ENCODE data around the gene CCNL2. TPM values are rescaled to one million over a fixed set of nuclear protein-coding genes. Genes with fewer than 3 reads are reported as not detected.

The CCNL2 gene
- total RNA-seq, 4 donors from 2014 or later = 31.6 to 248 (median 127) TPM

- TF ChIP-seq POLR2A (IDR thresholded peaks at IDR 0.05) (no peak), POLR2AphosphoS5 (IDR thresholded peaks at IDR 0.05) (no peak), EP300 (IDR thresholded peaks at IDR 0.05) (no peak), CTCF (IDR thresholded peaks at IDR 0.05) (no peak)
- H3K27ac ChIP-seq = no peak overlapping the region
- H3K36me3 ChIP-seq = no peaks in the 10 kb centered on the region
- WGBS, 2 donors (ENCODE audit: low coverage in 1 of 2) = 95% methylated on average over 4 of the region's 14 CpGs; no CpG with 5 or more reads in 1 of the 2 donors
- H3K9me3 ChIP-seq = no peaks in the 10 kb centered on the region
- no peak overlapping the region for H3K4me3 ChIP-seq
- no peak for ATAC-seq
- H3K4me1 ChIP-seq = peaks cover 0 to 31% (median 6%) of the 10 kb centered on the region in 3 donors
- peaks cover 4% of the 10 kb centered on the region for H3K27me3 ChIP-seq
Observed at GRCh38 chr1:1364266-1364665, 34.9 kb downstream of the CCNL2 start.

GRCh38 chr1:1361982-1362423 lies 37.1 kb downstream of the CCNL2 start:
- no peak overlapping the region for H3K4me3 ChIP-seq
- peak; percentile 46 for ATAC-seq
- peaks cover 26% of the 10 kb centered on the region for H3K27me3 ChIP-seq
- H3K27ac ChIP-seq = peak overlapping the region in 3 of 4 donors; percentile 40 to 87 (median 72)
- no peaks in the 10 kb centered on the region for H3K36me3 ChIP-seq
- H3K4me1 ChIP-seq = peaks cover 0 to 51% (median 6%) of the 10 kb centered on the region in 3 donors
- no peaks in the 10 kb centered on the region for H3K9me3 ChIP-seq
- TF ChIP-seq POLR2AphosphoS5 (IDR thresholded peaks at IDR 0.05) (no peak), CTCF (IDR thresholded peaks at IDR 0.05) (peak in 1 of 4 experiments; percentile 22)
- WGBS, 2 donors (ENCODE audit: low coverage in 1 of 2) = 20 to 25% methylated on average over 2 to 6 of the region's 13 CpGs

GRCh38 chr1:1361233-1361981 lies 37.7 kb downstream of the CCNL2 start:
- no peaks in the 10 kb centered on the region for H3K9me3 ChIP-seq
- peak overlapping the region in 3 of 4 donors; percentile 40 to 87 (median 72) for H3K27ac ChIP-seq
- peaks cover 0 to 57% (median 6%) of the 10 kb centered on the region in 3 donors for H3K4me1 ChIP-seq
- peaks cover 32% of the 10 kb centered on the region for H3K27me3 ChIP-seq
- TF ChIP-seq POLR2A (IDR thresholded peaks at IDR 0.05) (no peak), CTCF (IDR thresholded peaks at IDR 0.05) (no peak), POLR2AphosphoS5 (IDR thresholded peaks at IDR 0.05) (no peak), EP300 (IDR thresholded peaks at IDR 0.05) (no peak)
- ATAC-seq = no peak
- no peak overlapping the region for H3K4me3 ChIP-seq
- WGBS, 2 donors (ENCODE audit: low coverage in 1 of 2) = 40 to 74% methylated on average over 1 to 18 of the region's 35 CpGs
- H3K36me3 ChIP-seq = no peaks in the 10 kb centered on the region

- Histone ChIP-seq H3K27ac (peak overlapping the region in 3 of 4 donors; percentile 87 to 92 (median 89)), H3K27me3 (peaks cover 40% of the 10 kb centered on the region), H3K4me3 (no peak overlapping the region), H3K36me3 (no peaks in the 10 kb centered on the region), H3K9me3 (no peaks in the 10 kb centered on the region), H3K4me1 (peaks cover 0 to 65% (median 9%) of the 10 kb centered on the region in 3 donors)
- 75 to 81% methylated on average over 8 to 14 of the region's 20 CpGs for WGBS, 2 donors (ENCODE audit: low coverage in 1 of 2)
- ATAC-seq = peak; percentile 72
- TF ChIP-seq POLR2AphosphoS5 (IDR thresholded peaks at IDR 0.05) (peak; percentile 21), POLR2A (IDR thresholded peaks at IDR 0.05) (no peak)
Observed at GRCh38 chr1:1360506-1361169, 38.5 kb downstream of the CCNL2 start.

GRCh38 chr1:1359664-1360468 lies 39.3 kb downstream of the CCNL2 start:
- Histone ChIP-seq H3K9me3 (no peaks in the 10 kb centered on the region), H3K27me3 (peaks cover 48% of the 10 kb centered on the region), H3K4me1 (peaks cover 0 to 73% (median 17%) of the 10 kb centered on the region in 3 donors), H3K4me3 (no peak overlapping the region), H3K27ac (peak overlapping the region; percentile 16 to 92 (median 88)), H3K36me3 (no peaks in the 10 kb centered on the region)
- no peak for TF ChIP-seq EP300 (IDR thresholded peaks at IDR 0.05)
- TF ChIP-seq CTCF (IDR thresholded peaks at IDR 0.05) = no peak
- TF ChIP-seq POLR2AphosphoS5 (IDR thresholded peaks at IDR 0.05) = no peak
- TF ChIP-seq POLR2A (IDR thresholded peaks at IDR 0.05) = no peak
- ATAC-seq = peak; percentile 13
- 13% methylated on average over 4 of the region's 28 CpGs; no CpG with 5 or more reads in 1 of the 2 donors for WGBS, 2 donors (ENCODE audit: low coverage in 1 of 2)

All from gastroesophageal sphincter (tissue), 4 donors.